HUES48 (cell line): Measurements from ENCODE around the gene RECQL5.

ENCODE experiments used
- H3K27ac ChIP-seq: one replicate; pipeline ENCODE4 v1.7.0; 2013; ENCODE audit warnings: low read depth, low read length, inconsistent platforms
- H3K27me3 ChIP-seq: 2 replicates; pipeline ENCODE4 v1.6.1; 2013; ENCODE audit warnings: mild to moderate bottlenecking, low read length; ENCODE audit not compliant: control insufficient read depth, insufficient read depth
- H3K36me3 ChIP-seq: 2 replicates; pipeline ENCODE4 v1.6.1; 2013; ENCODE audit warnings: low read length; ENCODE audit not compliant: control insufficient read depth, insufficient read depth
- H3K4me1 ChIP-seq: 2 replicates; pipeline ENCODE4 v1.6.1; 2013; ENCODE audit warnings: mild to moderate bottlenecking, low read length; ENCODE audit not compliant: control insufficient read depth, insufficient read depth
- H3K4me3 ChIP-seq: 2 replicates; pipeline ENCODE4 v1.5.1; 2013; ENCODE audit warnings: mild to moderate bottlenecking, low read depth, low read length
- H3K9ac ChIP-seq: 2 replicates; pipeline ENCODE4 v1.6.1; 2013; ENCODE audit warnings: mild to moderate bottlenecking, low read depth, low read length, moderate library complexity
- H3K9me3 ChIP-seq: 2 replicates; pipeline ENCODE4 v1.6.1; 2013; ENCODE audit warnings: low read length; ENCODE audit not compliant: control insufficient read depth, insufficient read depth

RECQL5 gene

GRCh38 chr17:75695830-75696271, 28.9 kb upstream of the RECQL5 start:
- H3K4me1 ChIP-seq: peaks cover 26% of the 10 kb centered on the region
- H3K27me3 ChIP-seq: no peaks in the 10 kb centered on the region
- no peak overlapping the region for H3K4me3 ChIP-seq
- H3K36me3 ChIP-seq: peaks cover 63% of the 10 kb centered on the region
- no peaks in the 10 kb centered on the region for H3K9me3 ChIP-seq
- no peak overlapping the region for H3K27ac ChIP-seq
- no peak overlapping the region for H3K9ac ChIP-seq

- H3K27me3 ChIP-seq: no peaks in the 10 kb centered on the region
- H3K27ac ChIP-seq: no peak overlapping the region
- H3K4me1 ChIP-seq: peaks cover 26% of the 10 kb centered on the region
- H3K9ac ChIP-seq: no peak overlapping the region
- H3K4me3 ChIP-seq: no peak overlapping the region
- H3K36me3 ChIP-seq: peaks cover 60% of the 10 kb centered on the region
- H3K9me3 ChIP-seq: no peaks in the 10 kb centered on the region
Measured at GRCh38 chr17:75695141-75695829, 28.3 kb upstream of the RECQL5 start.

GRCh38 chr17:75694536-75694935, 27.6 kb upstream of the RECQL5 start:
- no peaks in the 10 kb centered on the region for H3K27me3 ChIP-seq
- no peaks in the 10 kb centered on the region for H3K9me3 ChIP-seq
- peak overlapping the region; percentile 92 for H3K27ac ChIP-seq
- H3K4me1 ChIP-seq: peaks cover 26% of the 10 kb centered on the region
- no peak overlapping the region for H3K9ac ChIP-seq
- peaks cover 53% of the 10 kb centered on the region for H3K36me3 ChIP-seq
- H3K4me3 ChIP-seq: no peak overlapping the region

GRCh38 chr17:75693500-75694481, 26.8 kb upstream of the RECQL5 start:
- H3K27ac ChIP-seq: peak overlapping the region; percentile 92
- no peak overlapping the region; the same call in 1 of the 2 replicates for H3K9ac ChIP-seq
- H3K27me3 ChIP-seq: no peaks in the 10 kb centered on the region
- H3K4me1 ChIP-seq: peaks cover 26% of the 10 kb centered on the region
- H3K9me3 ChIP-seq: no peaks in the 10 kb centered on the region
- H3K4me3 ChIP-seq: no peak overlapping the region
- H3K36me3 ChIP-seq: peaks cover 48% of the 10 kb centered on the region

- H3K9me3 ChIP-seq: no peaks in the 10 kb centered on the region
- peaks cover 47% of the 10 kb centered on the region for H3K36me3 ChIP-seq
- H3K27ac ChIP-seq: peak overlapping the region; percentile 92
- no peak overlapping the region for H3K4me3 ChIP-seq
- H3K9ac ChIP-seq: no peak overlapping the region
- H3K4me1 ChIP-seq: peaks cover 26% of the 10 kb centered on the region
- no peaks in the 10 kb centered on the region for H3K27me3 ChIP-seq
Measured at GRCh38 chr17:75692976-75693375, 26.0 kb upstream of the RECQL5 start.

GRCh38 chr17:75691801-75692626, 25.1 kb upstream of the RECQL5 start:
- H3K9me3 ChIP-seq: no peaks in the 10 kb centered on the region
- peaks cover 26% of the 10 kb centered on the region for H3K4me1 ChIP-seq
- peak overlapping the region; percentile 3 for H3K27ac ChIP-seq
- no peaks in the 10 kb centered on the region for H3K27me3 ChIP-seq
- H3K9ac ChIP-seq: no peak overlapping the region
- H3K4me3 ChIP-seq: no peak overlapping the region
- peaks cover 46% of the 10 kb centered on the region for H3K36me3 ChIP-seq

GRCh38 chr17:75691371-75691791, 24.4 kb upstream of the RECQL5 start:
- Histone ChIP-seq H3K36me3 (peaks cover 44% of the 10 kb centered on the region), H3K4me3 (no peak overlapping the region), H3K27ac (peak overlapping the region; percentile 3), H3K4me1 (peaks cover 26% of the 10 kb centered on the region), H3K9ac (no peak overlapping the region), H3K9me3 (no peaks in the 10 kb centered on the region), H3K27me3 (no peaks in the 10 kb centered on the region)

- Histone ChIP-seq H3K9ac (no peak overlapping the region), H3K36me3 (peaks cover 31% of the 10 kb centered on the region)
Measured at GRCh38 chr17:75689441-75689873, 22.5 kb upstream of the RECQL5 start.

GRCh38 chr17:75688209-75688825, 21.4 kb upstream of the RECQL5 start:
- Histone ChIP-seq H3K27me3 (no peaks in the 10 kb centered on the region), H3K4me1 (peaks cover 12% of the 10 kb centered on the region), H3K9me3 (no peaks in the 10 kb centered on the region), H3K27ac (no peak overlapping the region), H3K4me3 (no peak overlapping the region), H3K36me3 (peaks cover 26% of the 10 kb centered on the region), H3K9ac (no peak overlapping the region)

More at GRCh38 chr17:75689441-75689873, 22.5 kb upstream of the RECQL5 start:
- H3K4me3 ChIP-seq: no peak overlapping the region
- H3K4me1 ChIP-seq: peaks cover 23% of the 10 kb centered on the region
- no peak overlapping the region for H3K27ac ChIP-seq
- H3K27me3 ChIP-seq: no peaks in the 10 kb centered on the region
- H3K9me3 ChIP-seq: no peaks in the 10 kb centered on the region

DNA sequence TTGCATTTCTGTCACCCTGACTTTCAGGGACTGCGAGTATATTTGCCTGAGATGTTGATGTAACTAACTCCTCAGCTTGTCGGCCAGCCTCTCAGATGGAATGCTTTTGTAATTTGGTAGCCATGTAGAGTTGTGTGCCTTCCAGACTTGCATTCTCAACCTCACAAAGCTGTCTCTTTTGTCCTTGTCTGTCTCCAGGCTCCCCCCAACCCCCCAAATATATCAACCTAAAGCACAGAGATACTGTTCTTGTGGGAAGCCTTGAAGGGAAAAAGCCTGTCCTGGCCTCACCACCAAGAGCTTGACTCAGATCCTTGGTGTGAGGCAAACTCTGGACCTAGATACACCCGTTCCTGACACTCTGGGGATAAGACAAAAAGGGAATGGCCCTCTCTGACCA, 18.5 kb upstream of the RECQL5 start:
- no peak overlapping the region for H3K27ac ChIP-seq
- peaks cover 24% of the 10 kb centered on the region for H3K36me3 ChIP-seq
- no peaks in the 10 kb centered on the region for H3K27me3 ChIP-seq
- no peak overlapping the region for H3K4me3 ChIP-seq
- H3K4me1 ChIP-seq: no peaks in the 10 kb centered on the region
- no peaks in the 10 kb centered on the region for H3K9me3 ChIP-seq
- no peak overlapping the region for H3K9ac ChIP-seq
